Gastrocnemius medialis (tissue), 4 donors: ENCODE data around the gene KDM3B.
"Not testable (repeated sequence)": the region's sequence is repeated elsewhere in the genome, so short reads cannot be mapped to it uniquely, and the experiment has no call there.

Experiments
- CTCF ChIP-seq, 5 experiments: fragments of 450-650 bp in 3 of 5; fragments of 200-600 bp in 2 of 5; sonication (generic) in 2 of 5; IDR thresholded peaks in 4 of 5; conservative IDR thresholded peaks in 1 of 5; 1 replicate in 4 of 5; 2 replicates in 1 of 5; pipeline ENCODE4 v1.5.1; 2016 to 2019; ENCODE audit warnings: antibody characterized with exemption in 5 of 5, mild to moderate bottlenecking in 3 of 5, moderate library complexity in 3 of 5
- POLR2A ChIP-seq, 2 donors: fragments of 450-650 bp; IDR thresholded peaks; one replicate each; pipeline ENCODE4 v1.6.1; 2017; ENCODE audit warnings: antibody characterized with exemption in 2 of 2, mild to moderate bottlenecking in 2 of 2, moderate library complexity in 2 of 2

GRCh38 chr5:138318211-138318610, 34.3 kb upstream of the KDM3B start:
- not testable (repeated sequence) for TF ChIP-seq CTCF (IDR thresholded peaks at IDR 0.05 in 4 of 5, conservative IDR thresholded peaks at IDR 0.05 in 1 of 5); POLR2A (IDR thresholded peaks at IDR 0.05)
